ENCODE measurements around the gene SOX4. TPM values are rescaled to one million over a fixed set of nuclear protein-coding genes. Genes with fewer than 3 reads are reported as not detected.
A peak's percentile ranks its signal among the peaks of the same experiment; 100 is the strongest.

SOX4 gene
- total RNA-seq, 1 donor from 2014 or later = 109 TPM

DNA sequence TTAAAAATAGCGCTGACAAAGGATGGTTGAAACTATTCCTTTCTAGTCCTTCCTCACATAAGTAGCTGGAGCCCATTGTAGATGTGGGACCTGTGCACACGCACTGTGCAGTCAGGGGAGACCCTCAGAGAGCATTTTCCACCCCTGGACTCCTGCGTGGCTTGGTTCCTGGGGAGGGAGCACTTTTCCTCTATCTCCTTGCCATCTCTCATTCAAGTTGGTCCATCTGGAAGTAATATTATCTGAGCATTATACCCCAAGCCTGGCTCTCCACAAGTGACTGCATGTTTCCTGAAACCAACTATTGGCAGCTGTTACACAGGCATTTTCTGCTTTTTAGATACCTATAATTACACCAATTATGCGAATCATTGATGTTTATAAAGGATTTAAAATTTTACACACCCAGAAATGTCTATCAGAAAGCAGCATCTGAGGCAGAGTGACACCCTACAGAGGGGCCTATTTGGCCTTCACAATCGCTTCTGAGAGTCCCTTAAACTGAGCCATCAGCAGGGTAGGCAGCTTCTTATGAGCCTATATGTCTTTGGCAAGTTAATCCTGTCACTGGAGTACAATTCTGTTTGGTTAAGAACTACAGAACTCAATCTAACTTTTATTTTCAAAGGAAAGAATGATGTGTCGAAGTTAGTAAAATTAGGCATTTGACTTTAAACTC, 18.7 kb downstream of the SOX4 start:
- DNase-seq (ENCODE audit: low read depth in 2 of 2) = no peak

GRCh38 chr6:21613809-21614208, 20.3 kb downstream of the SOX4 start:
- no peak for DNase-seq (ENCODE audit: low read depth in 2 of 2)

GRCh38 chr6:21614226-21614625, 20.7 kb downstream of the SOX4 start:
- DNase-seq (ENCODE audit: low read depth in 2 of 2) = no peak

DNA sequence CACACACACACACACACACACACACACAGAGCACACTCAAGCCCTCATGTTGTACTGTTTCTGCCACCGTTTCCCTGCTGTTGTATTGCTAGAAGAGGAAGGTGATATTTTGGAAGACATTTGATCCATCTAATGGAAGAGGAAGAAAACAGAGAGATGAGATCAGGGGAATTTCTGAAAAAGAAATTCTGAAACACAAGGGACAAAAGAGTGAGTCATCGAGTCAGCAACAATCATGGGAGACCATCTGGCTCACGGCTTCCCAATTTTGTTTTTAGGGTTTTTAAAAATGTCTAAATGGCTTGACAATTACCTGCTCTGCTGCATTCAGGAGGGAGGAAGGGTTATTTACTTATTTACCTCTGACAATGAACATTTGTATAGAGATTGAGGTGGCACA, 22.0 kb downstream of the SOX4 start:
- DNase-seq (ENCODE audit: low read depth in 2 of 2) = peak; percentile 73 to 82

- peak; percentile 72 to 89 for DNase-seq (ENCODE audit: low read depth in 2 of 2)
These were observed 22.5 kb downstream of the SOX4 start for GRCh38 chr6:21616005-21616404.

- no peak for DNase-seq (ENCODE audit: low read depth in 2 of 2)
These were observed 32.1 kb downstream of the SOX4 start for GRCh38 chr6:21625642-21626041.

DNA sequence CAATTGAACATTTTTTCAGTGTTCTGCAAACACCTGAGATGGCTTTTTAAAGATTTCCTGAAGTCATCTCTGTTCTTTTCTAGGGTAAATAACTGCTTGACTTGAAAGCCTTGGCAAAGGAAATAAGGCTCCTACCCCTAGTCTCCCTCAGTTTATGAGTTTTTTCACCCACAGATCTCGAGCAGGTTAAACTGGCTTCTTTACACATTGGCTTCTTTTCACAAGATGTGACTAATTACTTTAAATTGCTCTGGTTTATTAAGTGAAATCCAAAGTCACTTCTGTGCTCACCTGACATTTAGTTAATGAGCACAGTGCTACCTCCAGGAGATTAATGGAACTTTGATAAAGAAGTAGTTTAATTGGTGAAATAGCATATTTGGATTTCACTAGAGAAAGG, 33.2 kb downstream of the SOX4 start:
- no peak for DNase-seq (ENCODE audit: low read depth in 2 of 2)

DNA sequence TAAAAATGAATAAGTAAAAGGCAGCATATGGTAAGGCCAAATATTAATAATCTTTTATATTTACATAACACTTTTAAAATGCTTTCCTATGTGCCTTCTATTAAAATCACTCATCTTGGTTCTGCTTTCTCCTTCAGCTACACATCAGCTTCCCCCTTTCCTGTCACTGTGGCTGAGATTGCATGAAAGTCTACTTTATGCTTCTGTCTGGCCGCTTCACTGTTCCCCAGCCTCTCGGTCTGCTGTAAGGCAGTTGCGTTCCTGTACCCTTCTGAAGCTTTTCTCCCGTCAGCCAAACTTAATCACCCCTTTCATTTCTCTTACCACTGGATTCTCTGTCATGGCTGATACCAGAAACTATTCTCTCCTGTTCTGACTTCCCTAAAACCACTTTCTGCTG, 34.6 kb downstream of the SOX4 start:
- no peak for DNase-seq (ENCODE audit: low read depth in 2 of 2)

GRCh38 chr6:21633511-21634109, 40.1 kb downstream of the SOX4 start:
- no peak for DNase-seq (ENCODE audit: low read depth in 2 of 2)

DNA sequence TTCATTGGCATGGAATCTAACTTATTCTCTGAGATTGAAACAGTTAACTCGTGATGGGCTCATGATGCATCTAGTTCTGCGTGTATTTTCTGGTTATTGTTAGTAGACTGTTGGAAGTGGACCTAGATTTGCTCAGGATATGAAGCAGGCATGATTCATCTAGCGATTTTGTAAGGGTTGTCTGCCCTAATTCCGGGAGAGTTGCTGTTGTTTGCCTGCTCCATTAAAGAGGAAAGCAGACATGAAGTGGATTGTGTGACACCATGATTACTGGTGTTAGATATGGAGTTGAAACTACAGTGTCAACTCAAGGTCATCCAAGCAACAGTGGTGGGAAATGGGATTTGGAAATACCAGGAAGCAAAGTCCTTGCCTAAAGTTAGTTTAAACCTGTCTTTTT, 41.0 kb downstream of the SOX4 start:
- peak; percentile 87 to 98 for DNase-seq (ENCODE audit: low read depth in 2 of 2)

DNA sequence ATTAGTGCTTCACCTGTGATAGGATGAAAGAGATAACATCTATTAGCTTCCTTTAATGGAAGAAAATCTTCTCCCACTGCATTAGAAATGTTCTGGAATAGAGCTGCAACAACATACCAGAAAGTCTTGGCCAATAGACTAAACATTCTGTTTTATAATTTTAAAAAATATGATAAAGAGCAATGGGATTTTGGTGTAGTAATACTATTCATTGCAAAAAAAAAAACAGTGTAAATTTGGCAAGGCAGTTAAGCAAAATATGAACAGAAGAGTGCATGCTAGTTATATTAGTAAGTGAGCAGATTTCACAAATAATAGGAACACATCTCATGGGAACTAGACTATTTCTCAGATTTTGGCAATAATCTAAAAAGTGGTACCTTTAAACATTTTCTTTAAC, 43.3 kb downstream of the SOX4 start:
- no peak for DNase-seq (ENCODE audit: low read depth in 2 of 2)

DNA sequence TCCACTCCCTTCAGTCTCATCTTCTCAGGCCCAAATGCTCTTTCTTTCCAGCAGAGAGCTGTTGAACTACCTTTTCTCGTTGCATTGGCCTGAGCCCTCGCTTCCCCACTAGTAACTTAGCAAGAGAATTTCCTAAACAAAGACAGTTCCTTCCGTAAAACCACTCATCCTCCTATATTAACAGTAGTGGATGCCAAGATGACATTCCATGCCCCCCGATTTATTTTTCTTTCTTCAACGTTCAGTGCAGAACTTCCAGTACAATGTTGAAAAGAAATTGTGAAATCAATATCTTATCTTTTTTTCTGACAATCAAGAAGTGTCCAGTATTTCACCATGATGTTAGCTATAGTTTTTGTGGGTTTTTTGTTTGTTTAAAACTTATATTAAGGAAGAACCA, 45.8 kb downstream of the SOX4 start:
- DNase-seq (ENCODE audit: low read depth in 2 of 2) = peak; percentile 8 to 11

Measured in lung microvascular endothelial cell (primary cell).